ENCODE results near the gene SLC13A4.
"Not testable (repeated sequence)": the region's sequence is repeated elsewhere in the genome, so short reads cannot be mapped to it uniquely, and the experiment has no call there.

SLC13A4 gene

DNA sequence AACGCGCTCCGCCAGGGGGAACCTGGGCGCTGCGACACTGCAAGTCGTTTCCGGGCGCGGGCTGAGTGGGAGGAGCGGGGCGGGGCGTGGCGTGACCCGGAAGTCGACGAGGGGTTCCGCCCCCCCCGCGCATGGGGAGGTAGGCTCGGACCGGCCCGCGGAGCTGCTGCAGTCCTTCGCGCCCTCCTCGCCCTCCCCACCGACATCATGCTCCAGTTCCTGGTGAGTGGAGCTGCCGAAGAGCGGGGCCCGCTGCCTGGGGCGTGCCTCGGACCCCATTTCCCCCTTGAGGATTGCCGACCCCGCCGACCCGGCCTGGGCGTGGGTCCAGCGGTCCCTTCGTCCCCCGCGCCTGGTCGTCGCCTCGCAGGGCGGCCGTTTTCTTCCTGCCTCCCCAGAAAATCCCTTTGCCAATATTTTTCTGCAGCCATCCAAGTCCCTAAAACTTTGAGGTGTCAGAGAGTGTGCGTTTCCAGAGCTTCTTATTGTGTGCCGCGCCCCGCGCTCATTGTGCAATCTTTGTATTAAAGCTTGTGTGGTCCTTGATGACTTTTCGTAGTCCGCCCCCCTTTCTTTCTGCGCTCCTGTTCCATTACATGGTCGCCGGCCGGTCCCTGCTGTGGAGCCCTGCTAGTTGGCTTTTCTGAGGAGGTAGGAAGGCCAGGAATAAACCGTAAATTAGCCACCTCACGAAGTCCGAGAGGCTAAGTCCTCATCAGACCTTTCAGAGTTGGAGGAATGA is 65.4 kb downstream of the SLC13A4 start, which contains the start of gene STMP1:
TSS of gene STMP1 (plus strand) at position 142 of the 742 bp plus-strand sequence.
- DNase-seq (ENCODE audit: low read depth) = peak; percentile 97

DNA sequence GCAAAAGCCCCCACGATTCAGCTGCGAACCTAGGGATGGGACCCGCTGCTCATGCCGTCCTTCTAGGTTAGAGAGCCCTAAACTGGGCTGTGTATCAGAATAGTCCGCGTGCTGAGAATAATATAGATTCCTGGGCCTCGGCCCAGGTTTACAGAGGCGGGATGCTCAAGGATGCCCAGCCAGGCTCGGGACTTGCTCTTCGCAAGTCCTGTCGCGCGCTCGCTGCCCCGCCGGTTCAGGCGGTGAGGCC is 65.9 kb downstream of the SLC13A4 start:
- no peak for DNase-seq (ENCODE audit: low read depth)

DNA sequence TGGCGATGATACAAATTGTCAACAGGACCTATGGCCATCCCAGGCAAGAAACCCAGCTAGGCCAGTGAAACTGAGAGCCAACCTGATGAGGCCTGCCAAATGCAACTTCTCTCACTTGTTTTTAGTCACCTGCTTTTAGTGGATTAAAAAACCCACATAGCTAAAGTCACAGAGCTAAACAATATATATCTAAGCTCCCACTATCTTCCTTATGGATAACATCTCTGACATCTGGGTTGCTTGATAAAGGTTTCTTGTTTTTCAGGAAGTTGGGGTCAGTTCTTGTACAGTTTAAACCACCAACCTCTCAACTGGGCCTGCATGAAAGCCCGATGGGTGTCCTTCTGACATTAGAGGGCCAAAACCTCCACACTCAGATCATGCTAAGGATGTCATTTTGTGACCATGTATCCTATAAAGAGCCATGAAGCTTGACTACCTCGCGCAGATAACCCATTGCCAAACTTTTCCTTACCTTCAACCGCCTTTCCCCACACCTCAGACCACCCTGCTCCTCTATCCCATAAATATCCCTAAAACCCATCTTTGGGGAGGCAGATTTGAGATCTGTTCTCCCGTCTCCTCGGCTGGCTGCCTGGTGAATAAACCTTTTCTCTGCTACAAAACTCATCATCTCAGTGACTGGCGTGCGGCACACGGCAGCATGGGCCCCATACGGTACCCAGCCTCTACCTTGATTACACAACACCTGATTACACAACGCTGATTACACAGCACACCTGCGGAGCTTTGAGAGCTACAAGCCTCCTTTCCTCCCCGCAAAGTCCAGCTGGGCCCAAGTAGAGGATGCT is 66.5 kb downstream of the SLC13A4 start:
- DNase-seq (ENCODE audit: low read depth) = no peak

DNA sequence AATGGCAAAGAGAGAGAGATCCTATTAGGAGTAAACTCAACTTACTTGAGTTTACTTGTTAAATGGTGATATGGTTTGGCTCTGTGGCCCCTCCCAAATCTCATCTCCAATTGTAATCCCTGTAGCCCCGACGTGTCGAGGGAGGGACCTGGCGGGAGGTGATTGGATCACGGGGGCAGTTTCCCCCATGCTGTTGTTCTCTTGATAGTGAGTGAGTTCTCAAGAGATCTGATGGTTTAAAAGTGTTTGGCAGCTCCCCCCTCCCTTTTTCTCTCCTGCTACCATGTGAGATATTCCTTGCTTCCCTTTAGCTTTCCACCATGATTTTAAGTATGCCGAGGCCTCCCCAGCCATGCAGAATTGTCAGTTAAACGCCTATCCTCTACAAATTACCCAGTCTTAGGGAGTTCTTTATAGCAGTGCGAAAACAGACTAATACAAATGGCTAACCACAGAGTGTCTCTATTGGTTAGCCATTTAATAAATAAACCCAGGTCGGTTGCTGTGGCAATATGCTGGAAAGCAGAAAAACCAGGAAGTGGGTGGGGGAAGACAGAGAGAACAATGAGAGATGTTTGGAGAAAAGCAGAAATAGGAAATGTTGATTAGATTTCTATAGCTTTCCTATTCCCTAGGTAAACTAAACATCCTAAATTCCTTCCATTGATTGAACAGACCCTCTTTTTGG is 68.7 kb downstream of the SLC13A4 start:
- DNase-seq (ENCODE audit: low read depth) = no peak

DNA sequence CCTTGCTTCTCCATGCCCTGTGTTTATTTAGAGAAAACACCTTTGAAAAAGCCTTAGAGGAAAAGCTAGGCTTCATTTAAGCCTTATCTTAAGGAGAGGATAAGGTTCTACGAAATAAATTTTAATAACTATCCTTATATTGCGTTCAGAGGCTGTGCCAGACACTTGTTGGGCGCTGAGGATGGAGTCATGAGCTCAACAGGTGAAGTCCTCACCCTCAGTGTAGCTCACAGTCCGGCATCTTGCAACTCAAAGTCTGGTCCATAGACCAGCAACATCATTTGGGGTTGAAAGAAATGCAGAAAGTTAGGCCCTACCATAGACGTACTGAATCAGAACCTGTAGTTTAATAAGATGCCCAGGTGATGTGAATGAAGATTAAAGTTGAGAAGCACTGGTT is 69.4 kb downstream of the SLC13A4 start:
- DNase-seq (ENCODE audit: low read depth) = no peak

DNA sequence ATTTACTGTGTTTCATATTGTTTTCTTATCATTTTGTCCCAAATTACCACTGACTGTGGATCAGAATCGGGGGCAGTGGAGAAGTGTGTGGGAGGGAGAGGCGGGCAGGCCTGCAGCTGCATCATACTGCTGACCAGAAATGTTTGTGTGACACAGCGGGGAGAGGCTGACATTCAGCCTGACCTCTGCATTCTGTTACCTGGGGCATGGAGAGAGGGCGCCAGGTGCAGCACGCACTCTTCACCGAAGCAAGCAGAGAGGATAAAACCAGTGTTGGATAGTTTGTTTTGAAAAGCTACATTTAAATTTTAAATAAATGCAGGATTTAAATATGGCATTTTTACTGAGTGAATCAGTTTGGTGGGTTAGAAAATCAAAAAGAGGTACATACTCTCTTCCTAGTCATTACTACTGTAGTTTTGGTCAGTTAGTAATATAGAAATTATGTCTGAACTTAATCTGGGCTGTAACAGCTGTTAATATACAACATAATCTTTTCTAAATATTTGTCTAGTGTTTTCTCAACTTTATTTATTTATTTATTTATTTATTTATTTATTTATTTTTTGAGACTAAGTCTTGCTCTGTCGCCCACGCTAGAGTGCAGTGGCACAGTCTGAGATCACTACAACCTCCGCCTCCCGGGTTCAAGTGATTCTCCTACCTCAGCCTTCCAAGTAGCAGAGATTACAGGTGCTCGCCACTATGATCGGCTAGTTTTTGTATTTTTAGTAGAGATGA is 74.5 kb downstream of the SLC13A4 start:
- no peak for DNase-seq (ENCODE audit: low read depth)

DNA sequence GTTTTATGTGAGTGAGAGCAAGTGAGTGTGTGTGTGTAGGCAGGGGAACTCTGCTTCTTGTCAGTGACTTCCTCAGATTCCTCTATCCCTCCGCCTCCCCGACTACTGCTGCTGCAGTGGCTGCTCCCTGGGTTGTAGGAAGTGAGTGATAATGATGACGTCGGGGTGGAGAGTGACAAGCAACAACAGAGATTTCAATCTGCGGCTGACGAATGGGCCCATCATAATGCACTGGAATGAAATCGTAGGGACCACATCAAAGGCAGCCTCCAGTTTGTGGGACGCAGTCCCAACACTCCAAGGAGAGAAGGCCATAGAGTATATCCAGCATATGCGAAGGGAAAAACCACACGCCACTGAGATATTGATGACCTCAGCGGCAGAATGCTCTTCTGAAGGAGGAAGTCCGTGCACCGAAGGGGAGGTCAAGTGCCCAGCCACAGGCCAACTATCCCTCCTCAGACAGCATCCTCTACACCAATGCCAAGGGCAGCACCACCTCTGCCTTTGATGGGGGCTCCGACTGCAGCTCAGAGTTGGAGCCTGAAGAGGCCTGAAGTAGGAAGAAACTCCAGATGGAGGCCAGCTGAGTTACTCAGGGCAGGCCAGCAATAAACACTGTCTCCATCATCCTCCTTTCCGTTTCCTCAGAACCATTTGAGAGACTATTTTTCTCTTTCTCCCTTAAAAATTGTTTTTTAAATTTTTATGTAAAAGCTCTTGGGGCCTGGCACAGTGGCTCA is 77.0 kb downstream of the SLC13A4 start:
- no peak for DNase-seq (ENCODE audit: low read depth)

DNA sequence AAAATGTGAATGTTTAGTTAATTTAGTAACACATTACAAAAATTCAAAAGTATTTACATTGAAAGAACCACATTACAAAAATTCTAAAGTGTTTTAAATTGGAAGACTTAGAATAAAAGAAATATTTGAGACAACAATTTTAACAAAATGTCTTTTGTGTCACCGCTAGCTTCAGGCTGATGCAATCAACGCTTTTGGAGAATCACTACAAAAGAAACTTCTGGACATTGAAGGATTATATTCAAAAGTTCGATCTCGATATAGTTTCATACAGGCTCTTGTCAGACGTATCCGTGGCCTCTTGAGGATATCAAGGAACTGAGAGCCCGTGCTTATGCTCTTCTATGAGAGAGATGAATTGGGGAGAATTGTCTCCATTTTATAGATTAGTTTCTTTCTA is 79.8 kb downstream of the SLC13A4 start:
- no peak for DNase-seq (ENCODE audit: low read depth)

DNA sequence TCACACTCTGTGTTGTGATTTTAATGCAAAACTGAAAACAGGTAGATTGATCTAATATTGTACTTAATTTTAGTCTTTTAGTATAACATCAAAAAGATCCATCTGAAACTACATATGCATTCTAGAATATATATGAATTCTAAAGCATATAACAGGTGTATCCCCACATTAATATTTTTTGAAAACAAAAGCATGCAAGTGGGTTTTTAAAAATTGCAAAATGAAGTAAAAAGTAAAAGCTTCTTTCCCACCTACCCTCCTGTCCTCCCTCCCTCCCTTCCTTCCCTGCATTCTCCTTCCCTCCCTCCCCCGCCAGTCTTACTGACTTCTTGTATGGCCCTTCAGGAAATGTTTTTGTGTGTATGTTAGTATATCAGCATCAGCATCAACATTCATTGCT is 80.2 kb downstream of the SLC13A4 start:
- no peak for DNase-seq (ENCODE audit: low read depth)

DNA sequence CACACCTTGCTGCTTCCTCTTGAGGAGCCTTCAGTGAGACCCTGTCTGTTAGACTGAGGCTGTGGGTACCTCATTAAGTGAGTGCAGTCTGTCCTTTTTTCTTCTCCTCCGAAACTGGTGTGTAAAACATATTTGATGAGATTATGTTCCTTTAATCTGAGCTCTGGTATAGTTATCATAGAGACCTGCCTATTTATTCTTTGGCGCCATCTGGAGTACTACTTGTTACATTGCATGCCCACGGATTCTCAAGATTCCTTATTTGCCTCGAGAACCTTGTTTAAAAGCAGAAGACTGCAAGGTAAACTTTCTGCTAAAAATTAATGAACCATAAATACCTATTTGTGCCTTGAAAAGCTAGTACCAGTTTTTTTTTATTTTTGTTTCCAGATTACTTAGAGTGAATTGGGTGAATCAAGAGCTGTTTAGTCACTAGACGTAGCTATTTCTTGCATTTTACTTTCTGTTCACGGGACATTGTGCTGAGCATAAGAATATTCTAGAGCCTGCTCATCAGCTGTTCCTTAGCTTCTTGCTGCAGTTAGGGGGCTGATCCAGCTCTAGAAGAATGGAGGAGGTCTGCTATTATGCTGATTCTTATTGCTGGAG is 82.6 kb downstream of the SLC13A4 start:
- peak; percentile 48 for DNase-seq (ENCODE audit: low read depth)

DNA sequence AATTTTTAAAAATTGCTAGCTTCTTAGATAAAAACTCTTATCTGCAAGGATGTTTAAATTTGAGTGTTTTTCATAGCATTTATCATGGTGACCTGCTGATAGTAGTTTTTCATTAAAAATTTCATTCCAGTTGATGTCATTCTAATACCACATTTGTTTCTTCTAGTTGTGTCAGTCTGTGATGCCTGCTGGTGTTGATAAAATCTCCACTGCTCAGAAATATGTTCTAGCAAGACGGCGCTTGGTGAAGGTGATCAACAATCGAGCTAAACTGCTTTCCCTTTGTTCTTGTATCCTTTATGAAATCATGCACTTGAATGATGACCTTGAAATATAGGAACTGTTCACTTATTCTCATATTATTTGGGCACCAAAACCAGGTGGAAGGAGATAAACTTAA is 83.3 kb downstream of the SLC13A4 start:
- DNase-seq (ENCODE audit: low read depth) = no peak

DNA sequence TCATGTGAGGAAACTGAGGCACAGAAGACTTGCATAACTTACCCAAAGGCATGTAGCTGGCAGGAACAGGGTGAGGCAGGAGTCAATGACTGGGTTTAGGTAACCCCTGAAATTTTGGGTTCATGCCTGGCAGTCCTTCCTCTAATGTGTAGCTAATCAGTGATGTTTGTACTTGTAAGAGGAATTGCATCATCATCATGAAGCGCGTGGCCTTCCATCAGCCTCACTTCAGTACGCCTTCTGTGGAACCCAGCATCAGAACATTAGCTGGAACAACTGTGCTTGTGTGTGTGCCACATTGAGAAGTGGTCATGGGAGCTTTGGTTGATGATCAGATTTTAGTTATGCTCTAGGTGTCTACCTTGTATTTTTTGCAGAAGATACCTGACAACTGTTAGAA is 83.8 kb downstream of the SLC13A4 start:
- no peak for DNase-seq (ENCODE audit: low read depth)

DNA sequence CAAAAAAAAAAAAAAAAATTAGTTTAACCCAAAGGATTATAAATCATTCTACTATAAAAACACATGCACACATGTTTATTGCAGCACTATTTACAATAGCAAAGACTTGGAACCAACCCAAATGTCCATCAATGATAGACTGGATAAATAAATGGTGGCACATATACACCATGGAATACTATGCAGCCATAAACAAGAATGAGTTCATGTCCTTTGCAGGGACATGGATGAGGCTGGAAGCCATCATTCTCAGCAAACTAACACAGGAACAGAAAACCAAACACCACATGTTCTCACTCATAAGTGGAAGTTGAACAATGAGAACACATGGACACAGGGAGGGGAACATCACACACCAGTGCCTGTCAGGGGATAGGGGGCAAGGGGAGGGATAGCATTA is 88.3 kb downstream of the SLC13A4 start:
- DNase-seq (ENCODE audit: low read depth) = not testable (repeated sequence)

DNA sequence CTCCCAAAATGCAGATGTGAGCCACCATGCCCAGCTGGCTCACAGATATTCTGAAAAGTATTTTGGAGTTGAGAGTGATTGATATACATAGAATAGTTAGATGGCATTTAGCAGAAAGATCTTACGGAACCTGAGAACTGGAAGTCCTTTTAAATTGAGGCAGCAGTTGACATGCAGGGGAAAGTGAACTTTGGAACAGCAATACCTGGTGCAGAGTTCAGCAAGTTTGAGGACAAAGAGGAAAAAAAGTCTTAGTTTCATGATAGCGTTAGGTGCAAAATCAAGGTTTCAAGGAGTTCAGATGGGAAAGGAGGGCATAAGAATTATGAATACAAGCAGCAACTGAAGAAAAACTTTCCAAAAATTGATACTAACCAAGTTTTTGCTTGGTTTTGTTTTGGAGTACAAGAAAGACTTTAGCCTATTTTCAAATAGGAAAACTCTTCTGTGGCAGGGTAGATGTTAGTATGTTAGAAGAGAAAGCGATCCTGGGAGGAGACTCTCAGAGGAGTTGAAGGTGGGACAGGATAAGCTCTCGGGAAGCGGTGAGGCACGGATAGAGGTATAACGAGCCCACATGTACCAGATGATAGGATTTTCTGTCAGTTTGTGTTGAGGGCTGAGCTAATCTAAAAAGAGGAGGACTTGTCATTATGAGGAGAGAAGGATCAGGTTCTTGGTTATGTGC is 93.7 kb downstream of the SLC13A4 start:
- no peak for DNase-seq (ENCODE audit: low read depth)

Data from fibroblast of gingiva (primary cell).